ENCODE data around the gene KCNAB1.
"Not testable (repeated sequence)": the region's sequence is repeated elsewhere in the genome, so short reads cannot be mapped to it uniquely, and the experiment has no call there.

KCNAB1 gene

DNA sequence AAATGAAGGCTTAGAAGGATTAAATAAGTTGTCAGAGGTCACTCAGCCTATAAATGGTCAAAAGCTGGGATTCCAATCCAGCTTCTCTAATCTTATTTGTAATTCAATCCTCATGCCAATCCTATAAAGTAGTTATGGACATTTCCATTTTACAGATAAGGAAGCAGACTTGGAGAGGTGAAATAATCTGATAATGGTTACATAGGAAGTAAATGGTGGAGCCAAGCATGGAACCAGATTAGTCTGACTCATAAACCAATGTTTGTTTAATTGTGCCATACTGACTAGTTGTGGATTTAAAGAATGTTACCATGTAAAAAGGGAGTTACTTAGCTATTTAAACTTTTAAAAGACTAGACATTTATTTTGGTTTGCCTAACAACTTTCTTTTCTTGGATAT is 59.7 kb downstream of the KCNAB1 start:
- no peak for FAIRE-seq

- no peak for FAIRE-seq
Measured at GRCh38 chr3:156181509-156181908, 61.1 kb downstream of the KCNAB1 start.

- no peak for FAIRE-seq
Measured at GRCh38 chr3:156183396-156183795, 63.0 kb downstream of the KCNAB1 start.

GRCh38 chr3:156184156-156184555 is 63.8 kb downstream of the KCNAB1 start:
- FAIRE-seq = no peak

DNA sequence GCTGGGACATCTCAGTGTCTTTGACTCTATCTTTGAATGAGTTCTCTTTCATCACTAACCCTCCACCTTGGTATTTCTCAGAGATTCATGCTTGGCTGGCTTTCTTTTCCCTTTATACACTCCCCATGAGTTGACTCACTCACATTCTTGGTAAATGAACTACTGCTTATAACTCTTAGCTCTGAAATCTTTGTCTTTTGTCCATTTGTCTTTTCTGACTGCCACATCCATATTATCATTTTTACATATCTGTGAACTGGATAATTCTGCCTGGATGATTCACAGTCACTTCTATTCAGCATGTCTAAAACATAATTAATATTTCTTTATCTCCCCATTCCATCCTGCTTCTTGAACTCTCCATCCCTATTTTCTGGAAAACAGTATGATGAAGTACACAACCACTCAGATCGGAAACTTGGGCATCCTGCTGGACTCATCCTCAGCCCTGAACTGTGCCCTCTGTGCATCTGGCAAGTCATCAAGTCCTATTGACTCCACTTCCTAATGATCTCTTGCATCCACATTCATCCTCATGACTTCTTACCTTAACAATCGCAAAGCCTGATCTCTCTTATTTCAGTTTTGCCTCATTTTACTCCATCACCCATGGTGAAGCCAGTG is 66.9 kb downstream of the KCNAB1 start:
- no peak for FAIRE-seq

DNA sequence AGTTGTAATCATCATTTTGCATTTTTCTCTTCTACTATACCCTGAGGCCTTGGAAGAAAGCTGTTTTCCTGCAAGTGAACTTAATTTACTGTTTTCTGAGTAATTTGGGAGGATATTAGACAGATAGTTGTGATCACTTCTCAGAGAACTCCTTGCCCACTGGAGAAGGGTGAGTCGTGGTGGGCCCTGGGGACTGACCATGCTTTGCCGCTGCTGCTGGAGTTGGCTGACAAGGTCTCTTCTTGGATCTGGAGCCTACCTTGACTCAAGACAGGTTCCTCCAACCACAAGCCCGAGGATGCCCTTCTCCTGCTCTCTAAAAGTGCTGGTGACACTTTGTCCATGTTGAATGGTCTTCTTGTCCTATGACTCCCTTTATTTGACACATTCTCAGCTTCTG is 68.4 kb downstream of the KCNAB1 start:
- FAIRE-seq = no peak

DNA sequence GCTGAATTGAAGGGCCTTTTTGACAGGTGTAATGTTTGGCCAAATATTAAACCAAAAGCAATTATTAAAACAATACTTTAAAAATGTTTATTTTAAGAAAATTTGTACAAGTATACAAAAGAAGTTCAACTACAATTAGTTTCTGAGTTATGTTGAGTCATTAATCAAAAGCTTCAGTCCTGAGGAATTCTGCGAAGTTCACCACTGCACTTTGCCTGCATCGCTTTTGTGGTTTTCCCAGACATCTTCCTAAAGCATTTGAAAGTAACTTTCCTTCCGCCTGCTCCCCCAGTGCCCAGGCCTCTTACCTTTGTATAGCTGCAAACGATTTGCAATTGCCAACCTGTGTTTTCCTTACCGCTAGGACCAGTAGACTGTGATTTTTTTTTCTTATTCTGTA is 69.5 kb downstream of the KCNAB1 start:
- FAIRE-seq = no peak

GRCh38 chr3:156194945-156195344 is 74.6 kb downstream of the KCNAB1 start:
- FAIRE-seq = not testable (repeated sequence)

- FAIRE-seq = not testable (repeated sequence)
Measured at GRCh38 chr3:156197152-156197551, 76.8 kb downstream of the KCNAB1 start.

DNA sequence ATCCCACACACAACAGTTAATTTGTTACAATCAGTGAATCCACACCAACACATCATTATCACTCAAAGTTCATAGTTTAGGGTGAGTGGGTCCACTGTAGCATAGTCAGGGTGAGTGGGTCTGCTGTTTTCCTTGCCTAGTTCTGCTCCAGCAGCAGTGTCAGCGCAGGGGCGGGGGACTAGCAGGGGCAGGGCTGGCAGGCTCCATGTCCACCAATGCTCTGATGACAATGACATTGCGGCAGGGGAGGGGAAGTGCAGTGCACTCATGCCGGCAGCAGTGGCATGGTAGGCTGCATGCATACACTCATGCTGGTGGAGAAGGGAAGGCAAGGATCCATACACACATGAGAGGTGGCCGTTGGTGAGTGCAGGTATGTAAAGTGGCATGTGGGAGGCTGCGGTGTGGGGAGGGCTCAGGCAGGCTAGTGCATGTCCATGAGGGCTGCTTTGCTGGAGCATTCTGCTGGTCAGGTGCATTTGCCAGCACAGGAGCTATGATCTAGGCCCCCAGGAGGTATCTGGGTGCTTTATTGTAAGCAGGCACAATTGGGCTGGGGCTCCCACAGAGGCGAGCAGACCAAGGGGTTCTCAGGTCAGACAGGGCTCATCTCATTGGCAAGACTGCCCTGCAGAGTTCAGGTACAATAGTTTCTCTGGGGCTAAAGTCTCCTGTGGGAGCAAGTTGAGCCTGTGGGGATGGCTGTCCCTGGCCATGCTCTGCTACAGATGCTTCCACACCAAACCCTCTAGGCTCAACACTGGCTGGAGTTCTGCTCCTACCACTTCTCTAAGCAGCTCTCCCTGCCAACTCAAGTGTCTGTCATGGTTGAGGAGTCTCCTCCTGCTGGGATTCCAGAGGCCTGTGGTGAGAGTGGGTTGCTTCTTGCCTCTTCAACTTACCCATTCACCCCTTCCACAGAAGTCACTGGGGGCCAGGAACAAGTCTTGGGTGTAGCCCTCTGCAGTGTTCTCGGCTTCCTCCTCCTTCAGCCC is 81.3 kb downstream of the KCNAB1 start:
- FAIRE-seq = no peak

DNA sequence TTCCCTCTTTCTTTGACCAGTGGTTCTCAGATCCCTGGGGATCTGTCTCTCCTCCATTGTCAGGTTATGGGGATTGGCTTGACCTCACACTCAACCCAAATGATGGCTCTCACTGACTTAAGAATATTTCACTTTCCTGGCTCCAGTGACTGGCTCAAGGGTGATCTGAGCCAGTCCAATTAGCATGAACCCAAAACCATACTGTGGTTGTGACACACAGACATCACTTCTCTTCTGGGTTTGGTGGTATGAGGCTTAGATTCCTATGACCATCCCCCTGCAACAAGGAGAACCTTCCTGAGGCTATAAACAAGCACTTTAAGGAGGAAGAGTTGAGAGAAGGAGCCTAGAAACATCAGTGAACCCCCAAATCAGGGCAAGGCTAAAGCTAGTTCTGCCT is 85.8 kb downstream of the KCNAB1 start:
- no peak for FAIRE-seq

DNA sequence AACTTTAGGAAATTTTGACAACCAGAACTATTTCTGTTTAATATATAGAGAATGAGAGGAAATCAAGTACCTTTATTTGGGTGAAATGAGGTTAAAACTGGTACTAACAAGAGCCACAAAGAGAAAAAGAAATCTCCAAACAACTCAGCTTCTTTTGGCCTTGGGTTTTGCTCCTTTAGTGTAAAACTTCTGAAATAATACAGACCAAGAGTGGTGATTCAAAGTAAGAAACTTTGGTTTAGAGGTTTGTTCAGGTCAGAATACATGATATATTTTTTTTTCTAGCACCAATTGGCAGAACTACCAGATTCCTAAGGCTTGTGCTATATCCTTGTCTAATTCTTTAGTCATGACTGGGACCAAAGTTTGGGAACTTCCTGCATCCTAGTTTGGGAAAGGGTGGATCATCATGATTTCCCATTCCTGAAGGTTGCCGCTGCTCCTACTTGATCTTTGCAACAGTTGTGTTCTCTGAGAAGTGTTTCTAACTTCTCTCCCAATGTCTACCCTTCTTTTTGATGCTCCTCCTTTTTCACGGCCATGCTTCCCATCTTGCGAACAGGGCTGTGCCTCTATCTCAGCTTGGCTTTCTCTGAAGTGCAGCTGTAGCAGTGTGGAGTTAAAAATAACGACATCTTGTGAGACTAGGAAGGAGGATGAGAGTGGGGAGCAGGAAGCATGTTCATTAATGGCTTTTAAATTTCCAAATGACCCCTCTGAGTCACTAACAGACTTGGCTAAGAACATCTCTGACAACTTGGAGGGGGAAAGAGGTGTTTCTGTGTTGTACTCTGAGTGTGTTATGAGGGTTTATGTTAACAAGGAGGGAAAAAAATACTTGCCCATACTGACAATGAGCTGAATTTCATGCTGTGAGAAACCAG is 87.7 kb downstream of the KCNAB1 start:
- FAIRE-seq = no peak

DNA sequence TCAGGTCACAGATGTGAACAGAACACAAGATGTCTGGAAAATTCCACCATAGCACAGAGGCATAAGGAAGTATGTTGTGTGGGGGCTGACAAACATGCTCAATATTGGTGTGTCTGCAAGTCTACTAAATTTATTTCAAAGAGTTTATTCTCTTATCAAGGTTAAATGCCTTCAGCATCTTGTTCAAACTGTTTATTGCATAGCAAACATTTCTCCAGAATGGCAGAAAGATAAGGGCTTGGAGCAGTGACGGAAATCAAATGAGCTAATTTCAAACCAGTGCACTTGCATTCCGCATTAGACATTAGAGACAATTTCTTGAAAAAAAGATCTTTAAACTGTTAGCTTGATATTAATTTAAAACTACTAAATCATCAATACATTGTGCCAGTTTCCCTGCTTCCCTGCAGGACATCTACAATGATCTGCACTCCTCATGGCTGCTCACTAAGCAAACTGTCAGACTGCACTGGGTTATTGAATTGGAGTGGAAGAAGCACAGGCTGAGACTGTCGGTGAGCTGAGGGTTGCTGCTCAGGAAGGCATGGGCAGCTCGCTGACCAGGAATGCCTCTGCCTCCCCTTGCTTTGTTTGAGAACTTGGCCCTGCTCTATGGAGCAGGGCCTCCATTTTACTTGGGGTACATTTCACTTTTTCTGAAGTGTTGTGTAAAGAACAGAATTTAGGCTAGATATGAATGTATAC is 89.4 kb downstream of the KCNAB1 start:
- FAIRE-seq = no peak

- no peak for FAIRE-seq
Measured at GRCh38 chr3:156211583-156211982, 91.2 kb downstream of the KCNAB1 start.

GRCh38 chr3:156214676-156215075 is 94.3 kb downstream of the KCNAB1 start:
- FAIRE-seq = no peak

- no peak for FAIRE-seq
Measured at GRCh38 chr3:156215751-156216150, 95.4 kb downstream of the KCNAB1 start.

GRCh38 chr3:156216216-156216615 is 95.8 kb downstream of the KCNAB1 start:
- FAIRE-seq = no peak

GRCh38 chr3:156216852-156217251 is 96.5 kb downstream of the KCNAB1 start:
- FAIRE-seq = no peak

DNA sequence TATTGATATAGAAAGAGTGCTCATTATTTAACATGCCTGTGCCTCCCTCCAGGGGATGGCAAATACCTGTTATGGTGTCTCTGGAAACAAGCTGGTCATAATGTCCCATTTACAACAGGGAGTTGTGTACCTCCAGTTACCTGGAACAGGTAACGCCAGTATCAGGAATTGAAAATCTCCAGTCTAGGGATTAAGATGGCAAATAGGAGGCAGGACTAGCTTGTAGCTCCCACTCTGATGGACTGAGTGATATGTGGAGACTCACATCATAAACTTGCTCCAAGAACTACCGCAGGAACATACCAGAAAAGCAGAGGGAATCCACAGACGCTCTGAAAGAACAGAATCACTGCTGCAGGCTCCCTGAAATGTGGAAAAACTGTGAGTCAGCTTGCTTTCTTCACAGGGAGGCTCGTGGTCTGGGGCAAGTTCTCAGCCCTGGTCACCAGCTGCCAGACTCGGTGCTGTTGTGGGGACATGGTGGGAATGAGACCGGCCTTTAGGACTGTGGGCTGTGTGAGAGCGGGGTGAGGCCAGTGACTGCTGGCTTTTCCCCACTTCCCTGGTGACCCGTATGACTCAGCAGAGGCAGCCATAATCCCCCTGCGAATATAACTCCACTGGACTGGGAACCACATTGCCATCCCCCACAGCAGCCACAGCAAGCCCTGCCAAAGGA is 97.4 kb downstream of the KCNAB1 start:
- no peak for FAIRE-seq

- FAIRE-seq = no peak
Measured at GRCh38 chr3:156218353-156218744, 98.0 kb downstream of the KCNAB1 start.

- FAIRE-seq = not testable (repeated sequence)
Measured at GRCh38 chr3:156222381-156222780, 102.0 kb downstream of the KCNAB1 start.

- FAIRE-seq = not testable (repeated sequence)
Measured at GRCh38 chr3:156224046-156224445, 103.7 kb downstream of the KCNAB1 start.
